ENCODE data around the gene CIDEB.

DNA sequence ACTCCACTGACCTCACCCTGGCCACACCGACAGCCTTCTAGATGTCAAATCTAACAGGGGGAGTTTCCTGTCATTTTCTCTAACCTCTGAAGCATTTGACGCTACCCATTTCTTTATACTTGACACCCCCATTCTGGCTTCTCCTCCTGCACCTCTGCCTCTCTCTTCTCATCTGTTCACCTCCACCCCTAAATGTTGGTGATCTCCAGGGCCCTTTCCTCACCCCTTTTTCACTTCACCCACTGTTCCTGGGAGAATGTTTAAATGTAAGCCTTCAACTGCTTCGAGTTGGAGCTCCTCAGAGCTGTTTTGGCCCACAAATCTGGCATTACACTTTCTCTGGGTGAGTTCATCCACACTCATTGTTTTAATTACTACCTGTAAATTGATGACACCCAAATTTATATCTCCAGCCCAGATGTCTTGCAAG lies 35.9 kb downstream of the CIDEB start:
- TF ChIP-seq, protein P1, sequence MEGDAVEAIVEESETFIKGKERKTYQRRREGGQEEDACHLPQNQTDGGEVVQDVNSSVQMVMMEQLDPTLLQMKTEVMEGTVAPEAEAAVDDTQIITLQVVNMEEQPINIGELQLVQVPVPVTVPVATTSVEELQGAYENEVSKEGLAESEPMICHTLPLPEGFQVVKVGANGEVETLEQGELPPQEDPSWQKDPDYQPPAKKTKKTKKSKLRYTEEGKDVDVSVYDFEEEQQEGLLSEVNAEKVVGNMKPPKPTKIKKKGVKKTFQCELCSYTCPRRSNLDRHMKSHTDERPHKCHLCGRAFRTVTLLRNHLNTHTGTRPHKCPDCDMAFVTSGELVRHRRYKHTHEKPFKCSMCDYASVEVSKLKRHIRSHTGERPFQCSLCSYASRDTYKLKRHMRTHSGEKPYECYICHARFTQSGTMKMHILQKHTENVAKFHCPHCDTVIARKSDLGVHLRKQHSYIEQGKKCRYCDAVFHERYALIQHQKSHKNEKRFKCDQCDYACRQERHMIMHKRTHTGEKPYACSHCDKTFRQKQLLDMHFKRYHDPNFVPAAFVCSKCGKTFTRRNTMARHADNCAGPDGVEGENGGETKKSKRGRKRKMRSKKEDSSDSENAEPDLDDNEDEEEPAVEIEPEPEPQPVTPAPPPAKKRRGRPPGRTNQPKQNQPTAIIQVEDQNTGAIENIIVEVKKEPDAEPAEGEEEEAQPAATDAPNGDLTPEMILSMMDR (IDR thresholded peaks at IDR 0.05; ENCODE audit: low read length), result no peak
- TF ChIP-seq EZH2phosphoT487 (IDR thresholded peaks at IDR 0.05; ENCODE audit: low read length), result no peak
- no peak for TF ChIP-seq EZH2 (optimal IDR thresholded peaks at IDR 0.05; ENCODE audit: low read depth, low read length)

Measured in MM.1S (cell line).